ENCODE measurements around the gene PLEKHG1.

The PLEKHG1 gene

DNA sequence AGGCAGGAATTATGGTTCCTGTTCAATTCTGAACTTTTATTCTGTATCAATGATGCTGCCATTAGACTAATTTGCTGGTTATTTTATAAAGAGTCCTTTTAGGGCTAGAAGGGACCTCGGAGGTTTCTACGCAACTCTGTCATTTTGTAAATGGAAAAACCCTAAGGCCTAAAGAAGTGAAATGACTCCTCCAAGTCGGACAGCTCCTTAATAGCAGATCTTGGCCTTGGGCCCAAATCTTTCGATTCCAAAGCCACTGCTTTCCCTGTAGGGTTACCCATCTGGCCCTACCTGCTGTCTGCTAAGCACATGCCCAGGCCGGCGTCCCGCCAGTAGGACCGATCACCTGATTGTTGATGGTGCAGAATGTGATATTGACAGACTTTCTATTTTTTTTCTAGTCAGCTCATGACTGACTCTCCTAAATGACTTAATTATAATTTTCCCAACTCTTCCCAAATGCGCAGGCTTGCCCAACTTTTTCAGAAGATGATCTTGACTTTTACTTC lies 40.2 kb downstream of the PLEKHG1 start:
- no peaks in the 10 kb centered on the region for H3K4me1 ChIP-seq (ENCODE audit: control insufficient read depth, insufficient read depth, low read length)
- no peak overlapping the region for H3K4me3 ChIP-seq (ENCODE audit: low read length in 2 of 2)
- H3K27me3 ChIP-seq (ENCODE audit: control insufficient read depth in 1 of 2, insufficient read depth in 2 of 2, low read length in 2 of 2) = no peaks in the 10 kb centered on the region
- no peaks in the 10 kb centered on the region for H3K9me3 ChIP-seq (ENCODE audit: control insufficient read depth in 2 of 2, low read length in 2 of 2)
- H3K27ac ChIP-seq (ENCODE audit: low read length) = no peak overlapping the region
- H3K9ac ChIP-seq (ENCODE audit: low read length in 2 of 2) = no peak overlapping the region
- H3K36me3 ChIP-seq (ENCODE audit: control insufficient read depth in 2 of 2, insufficient read depth in 2 of 2, low read length in 2 of 2) = no peaks in the 10 kb centered on the region

DNA sequence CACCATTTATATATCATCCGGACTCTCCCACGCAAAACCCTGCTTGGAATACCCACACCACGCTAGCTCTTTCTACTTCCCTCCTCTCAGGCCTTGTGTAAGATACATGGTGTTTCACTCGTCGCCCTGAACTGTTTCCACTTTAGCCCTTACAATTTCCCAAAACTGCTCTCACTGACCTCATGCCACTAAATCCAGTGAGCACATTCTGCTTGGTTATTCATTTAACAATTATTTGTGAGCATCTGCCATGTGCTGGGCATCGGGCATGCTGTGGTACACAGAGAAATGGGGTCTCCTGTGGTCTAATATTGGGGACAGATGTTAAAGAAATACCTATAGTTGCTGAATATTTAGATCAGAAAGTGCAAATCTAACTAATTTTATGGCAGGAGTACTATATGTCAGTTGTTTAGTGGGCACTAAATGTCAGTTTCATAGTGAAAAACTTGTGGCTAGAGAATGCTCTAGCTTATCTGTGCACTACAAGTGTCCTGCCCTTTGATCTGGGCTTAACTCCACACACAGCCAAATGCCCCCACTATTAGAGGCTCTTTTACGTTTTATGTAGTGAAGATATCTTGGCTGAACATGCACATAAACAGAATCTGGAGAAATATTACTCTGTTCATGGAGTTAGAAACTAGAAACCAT lies 41.0 kb downstream of the PLEKHG1 start:
- Histone ChIP-seq H3K4me1 (ENCODE audit: control insufficient read depth, insufficient read depth, low read length) (no peaks in the 10 kb centered on the region), H3K27me3 (ENCODE audit: control insufficient read depth in 1 of 2, insufficient read depth in 2 of 2, low read length in 2 of 2) (no peaks in the 10 kb centered on the region), H3K4me3 (ENCODE audit: low read length in 2 of 2) (no peak overlapping the region), H3K9me3 (ENCODE audit: control insufficient read depth in 2 of 2, low read length in 2 of 2) (no peaks in the 10 kb centered on the region), H3K36me3 (ENCODE audit: control insufficient read depth in 2 of 2, insufficient read depth in 2 of 2, low read length in 2 of 2) (no peaks in the 10 kb centered on the region), H3K9ac (ENCODE audit: low read length in 2 of 2) (no peak overlapping the region), H3K27ac (ENCODE audit: low read length) (no peak overlapping the region)

DNA sequence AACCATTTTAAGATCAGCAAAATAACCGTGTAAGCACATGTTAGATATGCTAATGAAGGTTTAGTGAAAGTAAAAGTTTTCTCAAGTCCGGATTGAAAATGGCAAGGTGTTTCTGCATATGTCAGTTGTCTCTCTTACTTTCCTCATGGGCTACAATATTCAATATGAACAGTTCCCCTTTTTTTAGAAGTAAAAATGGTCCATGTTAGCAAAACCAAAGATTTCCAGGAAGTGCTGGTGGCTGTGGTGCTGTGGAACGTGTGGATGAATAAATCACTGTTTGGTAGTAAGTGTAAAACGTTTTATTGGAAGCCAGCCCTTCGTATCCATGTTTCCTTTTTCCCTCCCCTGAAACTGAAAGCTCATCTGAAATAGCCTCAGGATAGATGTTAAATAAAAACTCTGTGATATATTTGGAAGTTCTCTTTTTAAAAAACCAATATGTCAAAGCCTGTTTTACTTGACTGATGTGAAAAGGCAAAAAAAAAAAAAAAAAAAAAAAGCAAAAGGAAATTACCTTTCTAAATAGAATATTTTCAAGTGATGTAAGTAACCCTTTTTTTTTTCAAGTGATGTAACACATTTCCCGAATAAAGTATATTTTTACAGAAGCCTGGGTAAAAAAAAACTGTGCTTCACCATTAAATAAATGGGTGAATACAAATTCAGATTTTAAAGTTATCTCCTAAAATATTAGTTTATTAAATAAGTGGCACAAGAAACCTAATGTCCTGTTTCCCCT lies 41.9 kb downstream of the PLEKHG1 start:
- H3K4me3 ChIP-seq (ENCODE audit: low read length in 2 of 2) = peak overlapping the region in 1 of 2 donors; percentile 24
- peak overlapping the region in 1 of 2 donors; percentile 43 for H3K9ac ChIP-seq (ENCODE audit: low read length in 2 of 2)
- no peak overlapping the region for H3K27ac ChIP-seq (ENCODE audit: low read length)

DNA sequence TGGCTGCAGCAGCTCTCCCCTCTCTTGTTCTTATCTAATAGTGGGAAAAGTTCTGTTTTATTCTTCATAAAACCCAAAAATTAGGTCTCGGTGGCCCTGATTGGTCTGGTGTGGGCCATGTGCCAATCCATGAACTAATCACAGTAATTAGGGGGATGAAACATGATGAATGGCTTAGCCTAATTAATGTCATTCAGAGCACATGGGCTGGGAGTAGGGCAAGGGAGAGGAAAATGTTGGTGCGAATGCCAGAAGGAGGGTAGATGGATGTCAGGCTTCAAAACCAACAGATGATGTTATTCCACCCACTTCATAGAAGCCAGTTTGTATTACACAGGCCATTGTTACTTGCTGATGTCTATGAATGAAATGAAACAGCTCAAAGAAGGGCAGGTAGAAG lies 46.5 kb downstream of the PLEKHG1 start:
- H3K36me3 ChIP-seq (ENCODE audit: control insufficient read depth in 2 of 2, insufficient read depth in 2 of 2, low read length in 2 of 2) = no peaks in the 10 kb centered on the region
- no peak overlapping the region for H3K9ac ChIP-seq (ENCODE audit: low read length in 2 of 2)
- H3K4me3 ChIP-seq (ENCODE audit: low read length in 2 of 2) = no peak overlapping the region
- H3K27ac ChIP-seq (ENCODE audit: low read length) = no peak overlapping the region
- no peaks in the 10 kb centered on the region for H3K4me1 ChIP-seq (ENCODE audit: control insufficient read depth, insufficient read depth, low read length)
- no peaks in the 10 kb centered on the region for H3K9me3 ChIP-seq (ENCODE audit: control insufficient read depth in 2 of 2, low read length in 2 of 2)
- no peaks in the 10 kb centered on the region for H3K27me3 ChIP-seq (ENCODE audit: control insufficient read depth in 1 of 2, insufficient read depth in 2 of 2, low read length in 2 of 2)

More for the DNA sequence above, 41.9 kb downstream of the PLEKHG1 start:
- Histone ChIP-seq H3K9me3 (ENCODE audit: control insufficient read depth in 2 of 2, low read length in 2 of 2) (no peaks in the 10 kb centered on the region), H3K4me1 (ENCODE audit: control insufficient read depth, insufficient read depth, low read length) (no peaks in the 10 kb centered on the region), H3K36me3 (ENCODE audit: control insufficient read depth in 2 of 2, insufficient read depth in 2 of 2, low read length in 2 of 2) (no peaks in the 10 kb centered on the region), H3K27me3 (ENCODE audit: control insufficient read depth in 1 of 2, insufficient read depth in 2 of 2, low read length in 2 of 2) (no peaks in the 10 kb centered on the region)

DNA sequence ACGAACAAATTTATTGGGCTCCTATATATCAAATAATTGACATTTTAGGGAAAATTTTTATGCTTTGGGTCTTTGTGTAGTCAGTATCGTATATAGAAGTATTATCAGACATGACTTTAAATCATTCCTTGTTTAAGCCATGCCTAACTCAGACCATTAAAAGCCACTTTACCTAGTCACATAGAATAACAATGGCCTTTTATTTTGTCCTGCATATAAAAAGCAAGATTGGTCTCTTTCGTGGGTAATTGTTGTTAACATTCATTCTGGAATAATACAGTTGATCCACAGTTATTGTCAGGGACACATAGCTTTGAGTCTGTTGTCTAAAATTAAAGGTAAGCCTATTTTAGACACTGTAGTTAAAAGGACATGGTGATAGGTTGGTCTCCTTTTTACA lies 47.4 kb downstream of the PLEKHG1 start:
- H3K27ac ChIP-seq (ENCODE audit: low read length) = no peak overlapping the region
- no peaks in the 10 kb centered on the region for H3K4me1 ChIP-seq (ENCODE audit: control insufficient read depth, insufficient read depth, low read length)
- no peaks in the 10 kb centered on the region for H3K27me3 ChIP-seq (ENCODE audit: control insufficient read depth in 1 of 2, insufficient read depth in 2 of 2, low read length in 2 of 2)
- H3K36me3 ChIP-seq (ENCODE audit: control insufficient read depth in 2 of 2, insufficient read depth in 2 of 2, low read length in 2 of 2) = no peaks in the 10 kb centered on the region
- H3K4me3 ChIP-seq (ENCODE audit: low read length in 2 of 2) = no peak overlapping the region
- no peak overlapping the region for H3K9ac ChIP-seq (ENCODE audit: low read length in 2 of 2)
- no peaks in the 10 kb centered on the region for H3K9me3 ChIP-seq (ENCODE audit: control insufficient read depth in 2 of 2, low read length in 2 of 2)
